SK-N-SH treated with all-trans-retinoic acid at 6 μM for 48 hours (cell line): ENCODE measurements around the gene TNS4.

ENCODE experiments used
- ATAC-seq: fragments of 200-7000 bp; cut with Tn5 transposase; 3 replicates; pipeline ENCODE4 v1.9.1; 2020; ENCODE audit warnings: mild to moderate bottlenecking, moderate library complexity
- ARNTL ChIP-seq: fragments of 450-650 bp; formaldehyde crosslinking; IDR thresholded peaks from 2 replicates; pipeline ENCODE4 v1.5.0; 2020; ENCODE audit warnings: low read depth, mild to moderate bottlenecking, moderate library complexity, borderline replicate concordance
- BACH2 ChIP-seq: fragments of 250-450 bp; sonication (Bioruptor Pico); IDR thresholded peaks from 2 replicates; pipeline ENCODE4 v1.9.0; 2021; ENCODE audit warnings: mild to moderate bottlenecking, borderline replicate concordance
- CSDC2 ChIP-seq: fragments of 250-450 bp; sonication (Bioruptor Pico); IDR thresholded peaks from 2 replicates; pipeline ENCODE4 v1.5.0; 2020; ENCODE audit warnings: mild to moderate bottlenecking, moderate library complexity
- CSRNP3 ChIP-seq: fragments of 250-450 bp; sonication (Bioruptor Pico); IDR thresholded peaks from 2 replicates; pipeline ENCODE4 v1.5.1; 2021; ENCODE audit warnings: mild to moderate bottlenecking, moderate library complexity
- ESRRG ChIP-seq: fragments of 250-450 bp; sonication (Bioruptor Pico); IDR thresholded peaks from 2 replicates; pipeline ENCODE4 v1.6.1; 2021; ENCODE audit warnings: mild to moderate bottlenecking
- GLIS3 ChIP-seq: fragments of 250-450 bp; sonication (Bioruptor Pico); IDR thresholded peaks from 2 replicates; pipeline ENCODE4 v1.5.0; 2020; ENCODE audit warnings: mild to moderate bottlenecking, moderate library complexity
- ISL1 ChIP-seq: fragments of 250-450 bp; sonication (Bioruptor Pico); IDR thresholded peaks from 2 replicates; pipeline ENCODE4 v2.1.2; 2022; ENCODE audit warnings: mild to moderate bottlenecking, moderate library complexity
- OSR1 ChIP-seq: fragments of 250-450 bp; sonication (Bioruptor Pico); IDR thresholded peaks from 2 replicates; pipeline ENCODE4 v1.8.0; 2022; ENCODE audit warnings: moderate library complexity, mild to moderate bottlenecking, inconsistent platforms
- PATZ1 ChIP-seq: fragments of 250-450 bp; sonication (Bioruptor Pico); IDR thresholded peaks from 2 replicates; pipeline ENCODE4 v1.8.0; 2020; ENCODE audit warnings: mild to moderate bottlenecking, moderate library complexity, borderline replicate concordance
- POU6F1 ChIP-seq: fragments of 250-450 bp; sonication (Bioruptor Pico); IDR thresholded peaks from 2 replicates; pipeline ENCODE4 v1.8.0; 2021; ENCODE audit warnings: low read depth, mild to moderate bottlenecking, moderate library complexity, borderline replicate concordance
- PPARA ChIP-seq: fragments of 250-450 bp; sonication (Bioruptor Pico); IDR thresholded peaks from 2 replicates; pipeline ENCODE4 v1.5.0; 2020; ENCODE audit warnings: mild to moderate bottlenecking, borderline replicate concordance
- RARB ChIP-seq: fragments of 250-450 bp; sonication (Bioruptor Pico); IDR thresholded peaks from 2 replicates; pipeline ENCODE4 v1.8.0; 2021; ENCODE audit warnings: mild to moderate bottlenecking, moderate library complexity
- SNAI2 ChIP-seq: fragments of 250-450 bp; sonication (Bioruptor Pico); IDR thresholded peaks from 2 replicates; pipeline ENCODE4 v1.5.0; 2020; ENCODE audit warnings: mild to moderate bottlenecking, moderate library complexity
- TCF4 ChIP-seq: fragments of 250-450 bp; sonication (Bioruptor Pico); IDR thresholded peaks from 2 replicates; pipeline ENCODE4 v1.8.0; 2021; ENCODE audit warnings: mild to moderate bottlenecking, moderate library complexity, borderline replicate concordance
- TOX ChIP-seq: fragments of 250-450 bp; sonication (Bioruptor Pico); IDR thresholded peaks from 2 replicates; pipeline ENCODE4 v1.8.0; 2021; ENCODE audit warnings: mild to moderate bottlenecking, moderate library complexity, borderline replicate concordance
- TSHZ2 ChIP-seq: fragments of 250-450 bp; sonication (Bioruptor Pico); IDR thresholded peaks from 2 replicates; pipeline ENCODE4 v1.5.0; 2020; ENCODE audit warnings: mild to moderate bottlenecking, moderate library complexity
- ZC3H10 ChIP-seq: fragments of 250-450 bp; sonication (Bioruptor Pico); IDR thresholded peaks from 2 replicates; pipeline ENCODE4 v1.5.1; 2021; ENCODE audit warnings: mild to moderate bottlenecking, moderate library complexity
- ZFP3 ChIP-seq: fragments of 250-450 bp; sonication (Bioruptor Pico); IDR thresholded peaks from 2 replicates; pipeline ENCODE4 v1.5.0; 2020; ENCODE audit warnings: mild to moderate bottlenecking, moderate library complexity
- ZFP30 ChIP-seq: fragments of 450-650 bp; formaldehyde crosslinking; IDR thresholded peaks from 2 replicates; pipeline ENCODE4 v1.5.0; 2022; ENCODE audit warnings: mild to moderate bottlenecking, moderate library complexity
- ZNF8 ChIP-seq: fragments of 450-650 bp; formaldehyde crosslinking; IDR thresholded peaks from 2 replicates; pipeline ENCODE4 v1.5.0; 2020; ENCODE audit warnings: mild to moderate bottlenecking, moderate library complexity

Gene TNS4

GRCh38 chr17:40458851-40459482 lies 42.5 kb downstream of the TNS4 start:
- TF ChIP-seq ZNF8 (CRISPR knock-in tag) (no peak), GLIS3 (no peak)
- TF ChIP-seq, all 23 proteins: peak for 0
- ATAC-seq = no peak

GRCh38 chr17:40457964-40458791 lies 43.2 kb downstream of the TNS4 start:
- peak; percentile 89 for ATAC-seq
- TF ChIP-seq ESRRG (CRISPR knock-in tag) (no peak), ZFP3 (CRISPR knock-in tag) (no peak), TCF4 (CRISPR knock-in tag) (peak; percentile 77; the same call in 1 of the 2 replicates), ZFP30 (CRISPR knock-in tag) (no peak), PATZ1 (CRISPR knock-in tag) (peak; percentile 83; the same call in 1 of the 2 replicates)

GRCh38 chr17:40457369-40457768 lies 44.1 kb downstream of the TNS4 start:
- no peak for TF ChIP-seq CSDC2
- no peak for TF ChIP-seq ESRRG (CRISPR knock-in tag)
- no peak for TF ChIP-seq ZFP3 (CRISPR knock-in tag)
- no peak for TF ChIP-seq POU6F1 (CRISPR knock-in tag)
- TF ChIP-seq ZFP30 (CRISPR knock-in tag) = no peak
- TF ChIP-seq GLIS3 = no peak
- TF ChIP-seq TOX (CRISPR knock-in tag) = no peak
- TF ChIP-seq PATZ1 (CRISPR knock-in tag) = no peak
- no peak for TF ChIP-seq ZC3H10 (CRISPR knock-in tag)
- TF ChIP-seq TCF4 (CRISPR knock-in tag) = no peak
- no peak for TF ChIP-seq CSRNP3 (CRISPR knock-in tag)
- no peak for TF ChIP-seq PPARA (CRISPR knock-in tag)
- no peak for TF ChIP-seq RARB (CRISPR knock-in tag)
- TF ChIP-seq SNAI2 = no peak
- no peak for TF ChIP-seq ZNF8 (CRISPR knock-in tag)
- no peak for TF ChIP-seq ISL1 (CRISPR knock-in tag)
- TF ChIP-seq ARNTL (CRISPR knock-in tag) = no peak
- TF ChIP-seq OSR1 (CRISPR knock-in tag) = no peak
- TF ChIP-seq TSHZ2 = no peak
- TF ChIP-seq BACH2 (CRISPR knock-in tag) = no peak
- ATAC-seq = no peak
